Endothelial cell of umbilical vein (primary cell): ENCODE data around the gene SLC29A3. TPM values are rescaled to one million over a fixed set of nuclear protein-coding genes. Genes with fewer than 3 reads are reported as not detected.

ENCODE experiments used
- BruUV-seq: library from RNA; stranded (reverse); fragments of 400-500 nt; replicated peaks from 2 replicates; lab custom pipeline; 2021; lab: Mats Ljungman, UMichigan
- CTCF ChIA-PET: fragments of 300-600, 350-600 bp; sonication (Branson Sonifier 250); formaldehyde crosslinking; loops from one replicate; lab custom pipeline; 2021; ENCODE audit warnings: antibody characterized with exemption, inconsistent platforms; lab: Charles Lee
- POLR2A ChIA-PET: fragments of 300-600, 350-600 bp; sonication (Branson Sonifier 250); formaldehyde crosslinking; loops from one replicate; lab custom pipeline; 2021; ENCODE audit warnings: antibody characterized with exemption, inconsistent platforms; lab: Charles Lee
- DNase-seq: peaks from one replicate; pipeline ENCODE4 v3.0.0-alpha.2; 2011; ENCODE audit warnings: low read depth, low spot score
- FAIRE-seq: peaks from 2 replicates; lab custom pipeline; 2011; peaks lifted over from hg19 to GRCh38; lab: Jason Lieb, UNC
- H2AFZ ChIP-seq: 2 replicates; pipeline ENCODE4 v1.6.0; 2012; ENCODE audit warnings: low read depth, low read length, control low read depth, inconsistent platforms
- H3K27ac ChIP-seq: 2 replicates; pipeline ENCODE4 v1.5.1; 2011; ENCODE audit warnings: low read depth, mild to moderate bottlenecking, control low read depth, low read length, moderate library complexity; ENCODE audit not compliant: insufficient read depth
- H3K27me3 ChIP-seq, 2 experiments: 2 replicates each; pipeline versions ENCODE4 v1.6.0 to v1.6.1; 2011; ENCODE audit warnings: low read length in 2 of 2, mixed read lengths in 1 of 2; ENCODE audit not compliant: control insufficient read depth in 2 of 2, insufficient read depth in 2 of 2
- H3K36me3 ChIP-seq, 2 experiments: 2 replicates in 1 of 2; 3 replicates in 1 of 2; pipeline ENCODE4 v1.5.1; 2011; ENCODE audit warnings: low read length in 2 of 2, mild to moderate bottlenecking in 1 of 2, moderate library complexity in 1 of 2; ENCODE audit not compliant: control insufficient read depth in 2 of 2, insufficient read depth in 2 of 2; ENCODE audit errors: extremely low read depth in 1 of 2
- H3K4me1 ChIP-seq: 3 replicates; pipeline ENCODE4 v1.5.1; 2011; ENCODE audit warnings: mild to moderate bottlenecking, low read length; ENCODE audit not compliant: control insufficient read depth, insufficient read depth; ENCODE audit errors: extremely low read depth
- H3K4me2 ChIP-seq: 2 replicates; pipeline ENCODE4 v1.6.1; 2011; ENCODE audit warnings: low read length, control low read depth, mixed read lengths; ENCODE audit not compliant: insufficient read depth
- H3K4me3 ChIP-seq, 3 experiments: fragments of 200-600 bp in 1 of 3; sonication (generic), shearing (Covaris generic) in 1 of 3; replicated peaks in 1 of 3; 2 replicates each; pipeline ENCODE4 v1.5.1; 2011 to 2016; ENCODE audit warnings: control low read depth in 3 of 3, low read length in 3 of 3, mild to moderate bottlenecking in 2 of 3, inconsistent platforms in 1 of 3, low read depth in 1 of 3, moderate library complexity in 1 of 3; ENCODE audit not compliant: insufficient read depth in 1 of 3
- H3K79me2 ChIP-seq: 2 replicates; pipeline ENCODE4 v1.6.0; 2012; ENCODE audit warnings: low read length, inconsistent platforms; ENCODE audit not compliant: control insufficient read depth, insufficient read depth
- H3K9ac ChIP-seq: replicated peaks from 2 replicates; pipeline ENCODE3; 2011; ENCODE audit warnings: low read length, control low read depth; ENCODE audit not compliant: insufficient read depth; ENCODE audit errors: extremely low read depth
- H3K9me1 ChIP-seq: replicated peaks from 3 replicates; pipeline ENCODE4 v1.6.0; 2011; ENCODE audit warnings: mild to moderate bottlenecking, low read length; ENCODE audit not compliant: control insufficient read depth, insufficient read depth; ENCODE audit errors: extremely low read depth
- H3K9me3 ChIP-seq: replicated peaks from 2 replicates; pipeline ENCODE4 v1.5.1; 2012; ENCODE audit warnings: low read length, inconsistent platforms; ENCODE audit not compliant: control insufficient read depth, insufficient read depth
- H4K20me1 ChIP-seq: replicated peaks from 2 replicates; pipeline ENCODE3; 2011; ENCODE audit warnings: mild to moderate bottlenecking, low read length; ENCODE audit not compliant: control insufficient read depth, insufficient read depth; ENCODE audit errors: extremely low read depth
- FOS ChIP-seq: IDR thresholded peaks from 2 replicates; pipeline ENCODE4 v1.6.1; 2011; ENCODE audit warnings: mild to moderate bottlenecking, low read length, moderate library complexity, borderline replicate concordance; ENCODE audit not compliant: insufficient read depth
- MYC ChIP-seq: IDR thresholded peaks from one replicate; pipeline ENCODE4 v1.6.1; 2011; ENCODE audit warnings: mild to moderate bottlenecking, low read depth, low read length
- POLR2AphosphoS5 ChIP-seq: IDR thresholded peaks from 2 replicates; pipeline ENCODE4 v1.6.1; 2012; ENCODE audit warnings: low read depth, mild to moderate bottlenecking, control low read depth, low read length, moderate library complexity; ENCODE audit not compliant: insufficient read depth
- dilution Hi-C: fragments of 300-500 bp; cut with MboI; formaldehyde crosslinking; loops from one replicate; pipeline ENCODE4 v1.15.0; 2019; ENCODE audit warnings: low sequenced_read_pairs; ENCODE audit not compliant: extremely low pct_ligation_motif_present
- intact Hi-C: fragments of 100-400 bp; cut with micrococcal nuclease; formaldehyde crosslinking; loops from one replicate; pipeline ENCODE4 v1.10.0; 2022
- polyA plus RNA-seq, 4 experiments: library from polyadenylated mRNA; depleted of rRNA in 3 of 4; stranded (reverse) in 3 of 4; unstranded in 1 of 4; fragments of >200 nt; gene quantifications; 2 replicates each; pipeline versions ENCODE4 v1.2.1 to v1.2.3, GENCODE V29; 2011 to 2012; ENCODE audit warnings: missing spikeins in 1 of 4
- total RNA-seq: library from RNA; stranded (reverse); gene quantifications from 2 replicates; pipeline ENCODE4 v1.2.3, GENCODE V29; 2021

Gene SLC29A3
- total and polyA plus RNA-seq, 2 donors (not counting 3 experiments of a cell fraction or from before 2014, with no cell fraction given), result 5.0 to 9.1 TPM

GRCh38 chr10:71404503-71405295 lies 85.6 kb downstream of the SLC29A3 start:
- no peak for FAIRE-seq
- POLR2A ChIA-PET, result no interaction called here

GRCh38 chr10:71406878-71407277 lies 87.8 kb downstream of the SLC29A3 start:
- Histone ChIP-seq H3K36me3 (no peaks in the 10 kb centered on the region), H3K4me3 (no peak overlapping the region), H3K9me1 (no peaks in the 10 kb centered on the region), H3K4me2 (no peak overlapping the region), H3K9me3 (no peaks in the 10 kb centered on the region), H3K79me2 (no peaks in the 10 kb centered on the region), H3K4me1 (no peaks in the 10 kb centered on the region), H3K27ac (no peak overlapping the region), H3K27me3 (peaks cover 3 to 5% of the 10 kb centered on the region in 2 experiments), H3K9ac (no peak overlapping the region), H4K20me1 (no peaks in the 10 kb centered on the region), H2AFZ (no peak overlapping the region)
- no peak for FAIRE-seq
- BruUV-seq, result no TSS peak
- intact Hi-C loops (no loop called here), dilution Hi-C loops (no loop called here)
- TF ChIP-seq FOS, result no peak
- ChIA-PET CTCF (no interaction called here), POLR2A (no interaction called here)
- no peak for DNase-seq

More at GRCh38 chr10:71404503-71405295, 85.6 kb downstream of the SLC29A3 start:
- Histone ChIP-seq H3K4me2 (no peak overlapping the region), H4K20me1 (no peaks in the 10 kb centered on the region), H2AFZ (no peak overlapping the region), H3K4me1 (no peaks in the 10 kb centered on the region), H3K4me3 (no peak overlapping the region), H3K9ac (no peak overlapping the region), H3K9me3 (no peaks in the 10 kb centered on the region), H3K9me1 (no peaks in the 10 kb centered on the region), H3K36me3 (no peaks in the 10 kb centered on the region), H3K27ac (no peak overlapping the region), H3K79me2 (no peaks in the 10 kb centered on the region), H3K27me3 (peaks cover 5 to 6% of the 10 kb centered on the region in 2 experiments)
- intact Hi-C loops (no loop called here), dilution Hi-C loops (no loop called here)
- CTCF ChIA-PET, result interaction anchor here (0.8 kb wide), 1 partner anchor 15 kb away, joined by 3 read pairs; no protein-coding TSS in a partner anchor
- no TSS peak for BruUV-seq
- no peak for TF ChIP-seq MYC
- TF ChIP-seq POLR2AphosphoS5, result no peak
- no peak for DNase-seq
